Stomach (tissue), 4 donors: Measurements from ENCODE around the gene SMOC2.

Source experiments
- EP300 ChIP-seq: sonication (generic); formaldehyde crosslinking; IDR thresholded peaks from one replicate; pipeline ENCODE4 v1.6.1; 2017; ENCODE audit warnings: antibody characterized with exemption
- POLR2A ChIP-seq, 4 donors: fragments of 450-650 bp; IDR thresholded peaks; one replicate each; pipeline ENCODE4 v1.6.1; 2016; ENCODE audit warnings: antibody characterized with exemption in 4 of 4, control low read depth in 2 of 4, mild to moderate bottlenecking in 1 of 4, moderate library complexity in 1 of 4
- POLR2AphosphoS5 ChIP-seq, 3 donors: sonication (generic); formaldehyde crosslinking; IDR thresholded peaks; one replicate each; pipeline ENCODE4 v1.6.1; 2016; ENCODE audit warnings: antibody characterized with exemption in 3 of 3
- TF ChIP-seq, protein P1 (sequence below), 7 experiments: fragments of 450-650 bp in 4 of 7; fragments of 200-600 bp in 3 of 7; sonication (generic) in 3 of 7; IDR thresholded peaks; one replicate each; pipeline ENCODE4 v1.5.1; 2016 to 2019; ENCODE audit warnings: antibody characterized with exemption in 7 of 7, control low read depth in 2 of 7, mild to moderate bottlenecking in 1 of 7

GRCh38 chr6:168451805-168452517 lies 11.0 kb downstream of the SMOC2 start:
- no peak for TF ChIP-seq POLR2A (IDR thresholded peaks at IDR 0.05)
- no peak for TF ChIP-seq EP300
- no peak for TF ChIP-seq POLR2AphosphoS5 (IDR thresholded peaks at IDR 0.05)
- TF ChIP-seq, protein P1, sequence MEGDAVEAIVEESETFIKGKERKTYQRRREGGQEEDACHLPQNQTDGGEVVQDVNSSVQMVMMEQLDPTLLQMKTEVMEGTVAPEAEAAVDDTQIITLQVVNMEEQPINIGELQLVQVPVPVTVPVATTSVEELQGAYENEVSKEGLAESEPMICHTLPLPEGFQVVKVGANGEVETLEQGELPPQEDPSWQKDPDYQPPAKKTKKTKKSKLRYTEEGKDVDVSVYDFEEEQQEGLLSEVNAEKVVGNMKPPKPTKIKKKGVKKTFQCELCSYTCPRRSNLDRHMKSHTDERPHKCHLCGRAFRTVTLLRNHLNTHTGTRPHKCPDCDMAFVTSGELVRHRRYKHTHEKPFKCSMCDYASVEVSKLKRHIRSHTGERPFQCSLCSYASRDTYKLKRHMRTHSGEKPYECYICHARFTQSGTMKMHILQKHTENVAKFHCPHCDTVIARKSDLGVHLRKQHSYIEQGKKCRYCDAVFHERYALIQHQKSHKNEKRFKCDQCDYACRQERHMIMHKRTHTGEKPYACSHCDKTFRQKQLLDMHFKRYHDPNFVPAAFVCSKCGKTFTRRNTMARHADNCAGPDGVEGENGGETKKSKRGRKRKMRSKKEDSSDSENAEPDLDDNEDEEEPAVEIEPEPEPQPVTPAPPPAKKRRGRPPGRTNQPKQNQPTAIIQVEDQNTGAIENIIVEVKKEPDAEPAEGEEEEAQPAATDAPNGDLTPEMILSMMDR (IDR thresholded peaks at IDR 0.05): peak in 1 of 7 experiments; percentile 10
